Activated T-cell treated with anti-CD3 and anti-CD28 coated beads, Interleukin-2, amount 50 U/mL, for 72 hours (primary cell): Measurements from ENCODE around the gene ACER3. TPM values are rescaled to one million over a fixed set of nuclear protein-coding genes. Genes with fewer than 3 reads are reported as not detected.
"Not testable (repeated sequence)": the region's sequence is repeated elsewhere in the genome, so short reads cannot be mapped to it uniquely, and the experiment has no call there.

Experiments used
- ATAC-seq, 2 donors: fragments of 150-1000 bp; cut with Tn5 transposase; replicated peaks in 1 of 2; 2 replicates each; pipeline ENCODE4 v1.10.0; 2021; ENCODE audit warnings: moderate library complexity in 2 of 2, mild to moderate bottlenecking in 1 of 2
- DNase-seq, 2 donors: peaks; one replicate each; pipeline ENCODE4 v3.0.0; 2021 to 2022; ENCODE audit warnings: mixed read lengths in 1 of 2
- H3K27ac Mint-ChIP-seq: one replicate; pipeline ENCODE4 v1.8.0; 2022; ENCODE audit warnings: mild to moderate bottlenecking, moderate library complexity, mixed read lengths
- H3K27me3 Mint-ChIP-seq: one replicate; pipeline ENCODE4 v1.8.0; 2022; ENCODE audit warnings: low read depth, mixed read lengths
- H3K36me3 Mint-ChIP-seq, 2 donors: one replicate each; pipeline ENCODE4 v1.8.0; 2022; ENCODE audit warnings: mixed read lengths in 2 of 2, mild to moderate bottlenecking in 1 of 2; ENCODE audit not compliant: insufficient read depth in 2 of 2
- H3K4me1 Mint-ChIP-seq: one replicate; pipeline ENCODE4 v1.8.0; 2022; ENCODE audit warnings: low read depth, mixed read lengths
- H3K4me3 Mint-ChIP-seq, 2 donors: one replicate each; pipeline ENCODE4 v1.8.0; 2022; ENCODE audit warnings: mild to moderate bottlenecking in 2 of 2, mixed read lengths in 2 of 2, moderate library complexity in 2 of 2
- H3K9me3 Mint-ChIP-seq, 2 donors: one replicate each; pipeline ENCODE4 v1.8.0; 2022; ENCODE audit warnings: mixed read lengths in 2 of 2
- total RNA-seq, 2 donors: library from RNA; stranded (reverse); gene quantifications; one replicate each; pipeline ENCODE4 v1.2.3, GENCODE V29; 2022

ACER3 gene
- total RNA-seq, 2 donors from 2014 or later, result 13.1 to 16.2 TPM

GRCh38 chr11:76862794-76863193 lies 2.1 kb downstream of the ACER3 start:
- H3K27ac Mint-ChIP-seq, H3K4me3 Mint-ChIP-seq, H3K36me3 Mint-ChIP-seq, H3K9me3 Mint-ChIP-seq, ATAC-seq, DNase-seq, H3K27me3 Mint-ChIP-seq: not testable (repeated sequence)
- peaks cover 29% of the 10 kb centered on the region for H3K4me1 Mint-ChIP-seq

GRCh38 chr11:76863196-76863777 lies 2.6 kb downstream of the ACER3 start:
- Mint-ChIP-seq H3K9me3 (peaks cover 0 to 3% of the 10 kb centered on the region in 2 donors), H3K4me3 (no peak overlapping the region), H3K36me3 (no peaks in the 10 kb centered on the region), H3K27ac (no peak overlapping the region), H3K27me3 (no peaks in the 10 kb centered on the region), H3K4me1 (peaks cover 29% of the 10 kb centered on the region)
- DNase-seq, result no peak
- ATAC-seq, result no peak

- H3K27me3 Mint-ChIP-seq, result no peaks in the 10 kb centered on the region
- ATAC-seq (no peak), DNase-seq (no peak)
- H3K4me3 Mint-ChIP-seq, result no peak overlapping the region
- H3K9me3 Mint-ChIP-seq, result no peaks in the 10 kb centered on the region
- peaks cover 0 to 2% of the 10 kb centered on the region in 2 donors for H3K36me3 Mint-ChIP-seq
- H3K27ac Mint-ChIP-seq, result no peak overlapping the region
- peaks cover 14% of the 10 kb centered on the region for H3K4me1 Mint-ChIP-seq
Measured at GRCh38 chr11:76872959-76873827, 12.5 kb downstream of the ACER3 start.

- Mint-ChIP-seq H3K27ac (no peak overlapping the region), H3K4me3 (no peak overlapping the region), H3K36me3 (peaks cover 0 to 1% of the 10 kb centered on the region in 2 donors), H3K4me1 (peaks cover 14% of the 10 kb centered on the region), H3K27me3 (no peaks in the 10 kb centered on the region), H3K9me3 (no peaks in the 10 kb centered on the region)
- DNase-seq (no peak), ATAC-seq (no peak)
Measured at GRCh38 chr11:76878014-76878413, 17.3 kb downstream of the ACER3 start.

GRCh38 chr11:76880314-76880713 lies 19.6 kb downstream of the ACER3 start:
- DNase-seq (no peak), ATAC-seq (no peak)
- H3K9me3 Mint-ChIP-seq, result no peaks in the 10 kb centered on the region
- H3K36me3 Mint-ChIP-seq, result peaks cover 0 to 1% of the 10 kb centered on the region in 2 donors
- peaks cover 21% of the 10 kb centered on the region for H3K4me1 Mint-ChIP-seq
- no peak overlapping the region for H3K27ac Mint-ChIP-seq
- no peaks in the 10 kb centered on the region for H3K27me3 Mint-ChIP-seq
- no peak overlapping the region for H3K4me3 Mint-ChIP-seq

GRCh38 chr11:76880956-76881355 lies 20.2 kb downstream of the ACER3 start:
- no peak for ATAC-seq
- peaks cover 0 to 1% of the 10 kb centered on the region in 2 donors for H3K36me3 Mint-ChIP-seq
- H3K4me3 Mint-ChIP-seq, result no peak overlapping the region
- no peaks in the 10 kb centered on the region for H3K9me3 Mint-ChIP-seq
- no peak overlapping the region for H3K27ac Mint-ChIP-seq
- DNase-seq, result no peak
- peaks cover 27% of the 10 kb centered on the region for H3K4me1 Mint-ChIP-seq
- no peaks in the 10 kb centered on the region for H3K27me3 Mint-ChIP-seq

GRCh38 chr11:76885390-76886097 lies 24.8 kb downstream of the ACER3 start:
- Mint-ChIP-seq H3K4me3 (no peak overlapping the region), H3K4me1 (peaks cover 13% of the 10 kb centered on the region), H3K27me3 (no peaks in the 10 kb centered on the region), H3K27ac (no peak overlapping the region), H3K36me3 (no peaks in the 10 kb centered on the region), H3K9me3 (peaks cover 0 to 4% of the 10 kb centered on the region in 2 donors)
- no peak for DNase-seq
- ATAC-seq, result peak in 1 of 2 donors; percentile 33

- Mint-ChIP-seq H3K27ac (no peak overlapping the region), H3K4me1 (peaks cover 13% of the 10 kb centered on the region), H3K4me3 (no peak overlapping the region), H3K27me3 (no peaks in the 10 kb centered on the region), H3K36me3 (no peaks in the 10 kb centered on the region), H3K9me3 (peaks cover 0 to 4% of the 10 kb centered on the region in 2 donors)
- ATAC-seq (no peak), DNase-seq (no peak)
Measured at GRCh38 chr11:76888989-76889388, 28.3 kb downstream of the ACER3 start.

- Mint-ChIP-seq H3K36me3 (no peaks in the 10 kb centered on the region), H3K4me1 (peaks cover 13% of the 10 kb centered on the region), H3K27me3 (no peaks in the 10 kb centered on the region), H3K4me3 (no peak overlapping the region), H3K9me3 (peaks cover 0 to 4% of the 10 kb centered on the region in 2 donors), H3K27ac (no peak overlapping the region)
- no peak for DNase-seq
- ATAC-seq, result no peak
Measured at GRCh38 chr11:76889411-76889975, 28.8 kb downstream of the ACER3 start.

GRCh38 chr11:76890329-76890728 lies 29.6 kb downstream of the ACER3 start:
- H3K36me3 Mint-ChIP-seq, result no peaks in the 10 kb centered on the region
- DNase-seq (no peak), ATAC-seq (no peak)
- peaks cover 0 to 4% of the 10 kb centered on the region in 2 donors for H3K9me3 Mint-ChIP-seq
- no peaks in the 10 kb centered on the region for H3K27me3 Mint-ChIP-seq
- peaks cover 6% of the 10 kb centered on the region for H3K4me1 Mint-ChIP-seq
- H3K4me3 Mint-ChIP-seq, result no peak overlapping the region
- no peak overlapping the region for H3K27ac Mint-ChIP-seq

GRCh38 chr11:76891285-76891684 lies 30.6 kb downstream of the ACER3 start:
- Mint-ChIP-seq H3K27ac (no peak overlapping the region), H3K9me3 (peaks cover 0 to 2% of the 10 kb centered on the region in 2 donors), H3K4me1 (no peaks in the 10 kb centered on the region), H3K4me3 (no peak overlapping the region), H3K36me3 (no peaks in the 10 kb centered on the region), H3K27me3 (no peaks in the 10 kb centered on the region)
- ATAC-seq, result no peak
- DNase-seq, result no peak

GRCh38 chr11:76891793-76892192 lies 31.1 kb downstream of the ACER3 start:
- Mint-ChIP-seq H3K27me3 (no peaks in the 10 kb centered on the region), H3K4me3 (no peak overlapping the region), H3K9me3 (no peaks in the 10 kb centered on the region), H3K27ac (no peak overlapping the region), H3K4me1 (no peaks in the 10 kb centered on the region), H3K36me3 (no peaks in the 10 kb centered on the region)
- ATAC-seq (no peak), DNase-seq (no peak)

GRCh38 chr11:76892306-76892705 lies 31.6 kb downstream of the ACER3 start:
- no peak overlapping the region for H3K4me3 Mint-ChIP-seq
- DNase-seq, result no peak
- no peak overlapping the region for H3K27ac Mint-ChIP-seq
- H3K27me3 Mint-ChIP-seq, result no peaks in the 10 kb centered on the region
- no peaks in the 10 kb centered on the region for H3K4me1 Mint-ChIP-seq
- H3K9me3 Mint-ChIP-seq, result no peaks in the 10 kb centered on the region
- no peak for ATAC-seq
- no peaks in the 10 kb centered on the region for H3K36me3 Mint-ChIP-seq
